Stimulated activated CD8-positive, alpha-beta memory T cell treated with anti-CD3 and anti-CD28 coated beads, Interleukin-12 subunit alpha, Interleukin-12 subunit beta, amount 100 ng/mL, for 24 hours (primary cell): ENCODE measurements around the gene MED13L.
A peak's percentile ranks its signal among the peaks of the same experiment; 100 is the strongest.

Source experiments
- DNase-seq: peaks from one replicate; pipeline ENCODE4 v3.0.0-alpha.2; 2020; ENCODE audit errors: extremely low read depth

MED13L gene

DNA sequence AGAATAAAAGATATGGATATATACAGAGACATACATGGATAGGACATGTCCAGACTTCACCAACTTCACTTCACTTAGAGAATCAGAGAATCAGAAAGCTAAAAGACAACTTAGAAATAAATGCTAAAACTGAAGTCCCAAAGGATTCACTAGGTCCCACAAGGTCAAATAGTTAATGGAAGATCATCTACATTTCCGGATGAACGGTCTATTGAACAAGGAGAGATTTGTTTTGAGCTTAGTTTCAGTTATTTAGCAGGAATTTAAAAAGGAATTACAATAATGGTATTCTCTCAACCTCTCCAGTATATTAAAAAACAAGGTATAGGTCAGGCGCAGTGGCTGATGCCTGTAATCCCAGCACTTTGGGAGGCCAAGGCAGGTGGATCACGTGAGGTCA is 187.0 kb downstream of the MED13L start:
- no peak for DNase-seq

DNA sequence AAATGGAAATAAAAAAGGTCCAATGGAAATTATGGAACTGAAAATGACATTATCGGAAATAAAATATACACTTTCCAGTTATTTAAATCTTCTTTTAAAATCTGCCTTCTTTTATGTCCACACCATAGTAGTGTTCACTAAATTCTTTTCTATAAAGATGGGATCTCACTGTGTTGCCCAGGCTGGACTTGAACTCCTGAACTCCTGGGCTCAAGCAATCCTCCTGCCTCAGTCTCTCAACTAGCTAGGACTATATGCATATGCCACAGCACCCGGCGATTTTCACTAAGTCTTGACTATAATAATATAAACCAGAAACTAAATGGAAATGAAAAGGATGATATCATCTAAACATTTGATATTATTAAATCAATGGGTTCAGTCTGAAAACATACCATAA is 188.4 kb downstream of the MED13L start:
- no peak for DNase-seq

- no peak for DNase-seq
Observed at GRCh38 chr12:116087962-116088361, 189.5 kb downstream of the MED13L start.

GRCh38 chr12:116087399-116087798 is 190.1 kb downstream of the MED13L start:
- no peak for DNase-seq

DNA sequence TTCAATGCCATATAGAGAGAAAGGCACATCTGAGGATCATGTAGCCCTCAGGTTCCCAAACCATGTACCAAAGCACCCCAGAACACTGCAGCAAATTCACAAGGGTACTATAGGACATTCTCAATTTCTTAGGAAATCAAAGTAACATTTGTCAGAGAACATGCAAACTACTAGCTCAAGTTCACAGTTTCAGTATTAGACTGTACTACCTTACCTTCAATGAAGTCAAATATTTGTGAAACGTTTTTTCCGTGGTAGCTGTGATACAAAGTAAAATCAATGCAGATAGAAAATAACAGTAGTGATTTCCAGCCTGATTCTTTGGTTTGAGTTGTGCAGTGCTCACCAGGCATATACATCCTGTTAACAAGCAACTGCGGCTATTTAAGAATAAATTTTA is 197.1 kb downstream of the MED13L start:
- no peak for DNase-seq

GRCh38 chr12:116078396-116078795 is 199.1 kb downstream of the MED13L start:
- no peak for DNase-seq

GRCh38 chr12:116077431-116077830 is 200.1 kb downstream of the MED13L start:
- no peak for DNase-seq

DNA sequence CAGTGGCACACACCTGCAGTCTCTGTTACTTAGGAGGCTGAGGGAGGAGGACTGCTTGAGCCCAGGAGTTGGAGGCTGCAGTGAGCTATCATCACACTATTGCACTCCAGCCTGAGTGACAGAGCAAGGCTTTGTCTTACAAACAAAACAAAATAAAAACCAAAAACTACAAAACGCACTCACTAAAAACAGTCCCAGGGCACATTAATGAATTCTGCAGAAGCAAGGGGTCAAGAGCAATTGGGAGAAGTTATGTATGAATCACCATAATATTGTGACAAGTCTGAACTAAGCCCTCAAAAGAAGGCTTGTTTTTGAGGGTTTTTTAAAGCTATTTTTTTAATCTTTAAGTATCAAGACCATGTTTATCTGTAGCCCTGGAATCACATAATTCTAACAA is 201.1 kb downstream of the MED13L start:
- DNase-seq = no peak

GRCh38 chr12:116074686-116075085 is 202.8 kb downstream of the MED13L start:
- no peak for DNase-seq

- no peak for DNase-seq
Observed at GRCh38 chr12:116071555-116072230, 205.8 kb downstream of the MED13L start.

- DNase-seq = no peak
Observed at GRCh38 chr12:116070444-116070843, 207.0 kb downstream of the MED13L start.

- DNase-seq = no peak
Observed at GRCh38 chr12:116069943-116070342, 207.6 kb downstream of the MED13L start.

DNA sequence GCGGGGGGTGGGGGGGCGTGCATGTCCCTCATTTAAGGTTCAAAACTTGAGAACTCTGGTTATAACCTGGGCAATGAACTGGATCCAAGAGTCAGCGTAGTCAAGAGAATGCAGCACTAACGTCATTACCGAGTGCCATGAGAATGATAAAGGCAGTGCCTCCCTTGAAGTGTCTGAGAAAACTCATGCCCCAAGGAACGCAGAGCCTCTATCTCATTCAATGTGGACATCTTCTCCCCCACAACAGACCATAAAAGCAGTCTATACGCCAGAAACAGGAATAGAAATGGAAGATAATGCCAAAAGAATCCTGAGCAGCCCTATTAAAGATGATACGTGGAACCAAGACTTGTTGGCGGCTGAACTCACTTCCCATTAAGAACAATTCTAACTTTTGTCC is 208.6 kb downstream of the MED13L start:
- no peak for DNase-seq

- DNase-seq = no peak
Observed at GRCh38 chr12:116068371-116068770, 209.1 kb downstream of the MED13L start.

DNA sequence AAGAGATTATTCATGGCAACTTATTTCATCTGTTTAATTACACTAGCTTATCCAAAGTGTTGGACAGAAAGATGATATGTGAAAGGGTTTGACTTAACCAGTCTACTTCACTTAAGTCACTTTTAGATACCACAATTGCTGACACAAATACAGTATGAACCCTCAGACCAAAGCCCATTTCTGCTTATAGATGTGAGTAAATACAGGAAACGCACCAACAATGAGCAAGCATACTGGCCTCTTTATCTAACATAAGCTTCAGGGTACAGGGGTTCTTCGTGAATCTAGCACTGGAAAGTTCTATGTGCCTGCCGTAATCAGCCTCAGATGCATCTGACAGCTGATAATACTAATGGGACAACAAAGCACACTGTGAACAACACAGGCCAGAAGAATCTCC is 209.6 kb downstream of the MED13L start:
- no peak for DNase-seq

DNA sequence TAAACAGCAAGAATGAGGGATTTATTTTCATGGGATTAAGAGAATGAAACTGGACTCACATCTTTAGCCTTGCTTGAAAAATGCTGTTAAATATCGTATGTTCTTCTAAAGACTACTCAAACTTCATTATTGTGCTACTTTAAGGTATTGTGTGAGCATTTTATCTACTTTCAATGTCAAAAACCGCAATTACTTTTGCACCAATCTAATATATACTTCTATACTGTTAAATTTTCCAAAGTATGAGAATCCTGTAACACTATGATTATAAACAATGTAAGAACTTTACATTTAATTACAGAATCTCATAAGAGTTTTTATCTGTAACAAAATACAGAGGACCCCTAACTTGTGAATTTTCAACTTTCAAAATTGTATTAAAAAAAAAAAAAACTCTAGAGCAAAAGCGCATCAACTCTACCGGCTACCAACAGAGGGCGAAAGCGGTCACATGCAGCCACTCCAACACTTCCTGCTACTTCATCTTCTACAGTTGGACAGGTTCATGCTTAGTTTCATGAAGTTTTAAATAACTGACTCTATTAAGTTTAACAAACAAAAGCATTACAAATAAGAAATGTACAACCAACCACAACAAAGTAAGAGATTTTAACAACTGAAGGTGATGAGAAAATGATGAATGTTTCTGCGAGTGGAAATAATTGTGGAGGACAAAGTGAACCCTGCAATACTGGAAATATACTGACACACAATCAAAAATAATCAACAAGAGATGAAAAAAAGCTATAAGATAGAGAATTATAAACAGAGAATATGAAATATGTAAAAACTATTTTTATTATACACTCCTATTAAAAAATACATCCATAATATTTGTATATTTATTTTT is 210.9 kb downstream of the MED13L start:
- DNase-seq = peak; percentile 3

DNA sequence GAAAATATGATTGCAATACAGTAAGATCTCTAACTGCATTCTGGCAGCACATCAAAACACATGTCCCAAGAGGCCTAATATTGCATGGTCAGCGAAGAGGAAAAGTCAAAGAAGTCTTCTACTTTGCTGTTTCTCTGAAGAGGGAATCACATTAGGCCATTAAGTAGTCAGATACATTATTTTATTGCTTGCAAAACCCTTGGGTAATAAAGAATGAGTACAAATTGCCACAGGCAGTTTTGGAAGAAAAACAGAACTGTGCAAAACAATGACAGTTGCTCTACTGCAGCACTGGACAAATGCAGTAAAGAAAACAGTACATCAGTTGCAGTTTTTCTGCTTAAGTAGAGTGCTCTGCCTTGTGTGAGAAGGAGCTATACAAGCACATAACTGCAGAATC is 211.9 kb downstream of the MED13L start:
- DNase-seq = no peak

DNA sequence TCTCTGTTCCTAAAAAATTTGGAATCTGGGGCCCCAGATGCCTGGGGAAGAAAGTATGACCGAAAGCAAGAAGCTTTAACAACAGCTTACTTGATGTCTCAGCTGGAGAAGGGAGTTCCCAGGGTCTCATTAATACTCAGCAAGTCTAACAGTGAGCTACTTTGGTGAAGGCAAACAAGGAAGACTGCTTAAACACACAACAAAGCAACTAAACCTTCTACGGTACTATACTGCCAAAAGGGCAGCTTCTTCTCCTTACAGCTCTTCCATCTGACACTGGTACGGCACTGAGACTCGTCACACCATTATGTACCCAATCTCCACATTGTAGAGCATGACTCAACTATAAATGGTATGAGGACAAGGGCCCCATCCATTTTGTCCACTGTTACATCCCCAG is 213.0 kb downstream of the MED13L start:
- DNase-seq = no peak

- DNase-seq = no peak
Observed at GRCh38 chr12:116062698-116063097, 214.8 kb downstream of the MED13L start.

DNA sequence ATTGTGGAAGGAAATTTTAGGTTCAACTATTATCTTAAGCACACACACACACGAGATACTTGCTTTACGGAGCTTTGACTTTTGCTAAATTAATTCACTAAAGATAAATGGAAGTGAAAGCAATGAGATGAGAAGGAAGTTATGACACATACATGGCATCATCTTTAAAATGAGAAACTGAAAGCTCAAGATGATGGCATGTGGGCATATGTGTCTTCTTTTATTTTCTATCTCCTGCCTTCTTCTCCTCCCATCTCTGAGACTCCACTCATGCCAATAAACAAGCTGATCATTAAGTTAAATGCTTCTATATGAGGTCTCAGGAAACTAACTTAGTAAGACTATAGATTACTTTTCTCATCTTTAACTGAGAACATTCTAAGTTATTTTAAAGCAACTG is 216.7 kb downstream of the MED13L start:
- DNase-seq = no peak

GRCh38 chr12:116059904-116060303 is 217.6 kb downstream of the MED13L start:
- no peak for DNase-seq

GRCh38 chr12:116058574-116058973 is 218.9 kb downstream of the MED13L start:
- DNase-seq = no peak

DNA sequence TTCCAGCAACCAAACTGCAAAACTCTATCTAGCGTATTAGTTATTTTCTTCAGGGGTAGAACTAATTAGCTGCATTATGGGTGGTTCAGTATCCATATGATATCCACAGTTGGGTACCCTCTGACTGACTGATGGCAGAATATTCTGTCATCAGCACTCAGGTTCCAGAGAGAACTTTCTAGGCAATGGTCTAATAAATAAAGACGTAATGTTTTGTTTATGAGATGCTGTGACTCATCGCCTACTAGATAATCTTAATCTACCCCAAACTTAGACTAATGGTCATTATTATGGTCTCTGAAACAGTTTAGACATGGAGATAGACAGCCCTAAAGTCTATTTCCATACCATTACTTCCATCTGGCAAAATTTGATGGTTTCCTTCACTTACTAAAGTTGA is 220.1 kb downstream of the MED13L start:
- no peak for DNase-seq
